Measurements from ENCODE around the gene ACOXL.

GRCh38 chr2:110992886-110993285, 260.5 kb downstream of the ACOXL start:
- no peak for TF ChIP-seq CTCF (IDR thresholded peaks at IDR 0.05)
- TF ChIP-seq POLR2A (IDR thresholded peaks at IDR 0.05) = no peak

Data from testis (tissue), 2 donors.